Neural crest cell (in vitro differentiated cells): ENCODE data around the gene VPS8. TPM values are rescaled to one million over a fixed set of nuclear protein-coding genes. Genes with fewer than 3 reads are reported as not detected.

Source experiments
- DNase-seq: peaks from one replicate; pipeline ENCODE4 v3.0.0; 2021; ENCODE audit warnings: low read depth, mixed read lengths, low spot score
- H3K27ac Mint-ChIP-seq: one replicate; pipeline ENCODE4 v1.8.0; 2021; ENCODE audit warnings: mild to moderate bottlenecking, mixed read lengths; ENCODE audit not compliant: unreplicated experiment
- H3K27me3 Mint-ChIP-seq: 2 replicates; pipeline ENCODE4 v1.8.0; 2021; ENCODE audit warnings: low read depth, mild to moderate bottlenecking, mixed read lengths
- H3K36me3 Mint-ChIP-seq: 2 replicates; pipeline ENCODE4 v1.8.0; 2021; ENCODE audit warnings: low read depth, mild to moderate bottlenecking, mixed read lengths
- H3K4me1 Mint-ChIP-seq: 2 replicates; pipeline ENCODE4 v1.8.0; 2021; ENCODE audit warnings: mixed read lengths
- H3K4me3 Mint-ChIP-seq: one replicate; pipeline ENCODE4 v1.8.0; 2021; ENCODE audit warnings: mild to moderate bottlenecking, mixed read lengths
- H3K9me3 Mint-ChIP-seq: 2 replicates; pipeline ENCODE4 v1.8.0; 2021; ENCODE audit warnings: mixed read lengths
- total RNA-seq: library from RNA; stranded (reverse); gene quantifications from 2 replicates; pipeline ENCODE4 v1.2.1, GENCODE V29; 2021
- TF ChIP-seq, protein P1 (sequence below): fragments of 200-600 bp; sonication (generic); conservative IDR thresholded peaks from 2 replicates; pipeline ENCODE4 v1.5.0; 2021; ENCODE audit warnings: antibody characterized with exemption, mild to moderate bottlenecking

Gene VPS8
- total RNA-seq, 1 donor from 2014 or later: 55.7 TPM

- Mint-ChIP-seq H3K9me3 (no peaks in the 10 kb centered on the region), H3K4me1 (no peaks in the 10 kb centered on the region), H3K36me3 (peaks cover 3% of the 10 kb centered on the region), H3K27me3 (no peaks in the 10 kb centered on the region), H3K27ac (no peak overlapping the region), H3K4me3 (no peak overlapping the region)
- TF ChIP-seq, protein P1, sequence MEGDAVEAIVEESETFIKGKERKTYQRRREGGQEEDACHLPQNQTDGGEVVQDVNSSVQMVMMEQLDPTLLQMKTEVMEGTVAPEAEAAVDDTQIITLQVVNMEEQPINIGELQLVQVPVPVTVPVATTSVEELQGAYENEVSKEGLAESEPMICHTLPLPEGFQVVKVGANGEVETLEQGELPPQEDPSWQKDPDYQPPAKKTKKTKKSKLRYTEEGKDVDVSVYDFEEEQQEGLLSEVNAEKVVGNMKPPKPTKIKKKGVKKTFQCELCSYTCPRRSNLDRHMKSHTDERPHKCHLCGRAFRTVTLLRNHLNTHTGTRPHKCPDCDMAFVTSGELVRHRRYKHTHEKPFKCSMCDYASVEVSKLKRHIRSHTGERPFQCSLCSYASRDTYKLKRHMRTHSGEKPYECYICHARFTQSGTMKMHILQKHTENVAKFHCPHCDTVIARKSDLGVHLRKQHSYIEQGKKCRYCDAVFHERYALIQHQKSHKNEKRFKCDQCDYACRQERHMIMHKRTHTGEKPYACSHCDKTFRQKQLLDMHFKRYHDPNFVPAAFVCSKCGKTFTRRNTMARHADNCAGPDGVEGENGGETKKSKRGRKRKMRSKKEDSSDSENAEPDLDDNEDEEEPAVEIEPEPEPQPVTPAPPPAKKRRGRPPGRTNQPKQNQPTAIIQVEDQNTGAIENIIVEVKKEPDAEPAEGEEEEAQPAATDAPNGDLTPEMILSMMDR: no peak
- no peak for DNase-seq
These were observed 272.4 kb downstream of the VPS8 start for GRCh38 chr3:185084402-185084801.

DNA sequence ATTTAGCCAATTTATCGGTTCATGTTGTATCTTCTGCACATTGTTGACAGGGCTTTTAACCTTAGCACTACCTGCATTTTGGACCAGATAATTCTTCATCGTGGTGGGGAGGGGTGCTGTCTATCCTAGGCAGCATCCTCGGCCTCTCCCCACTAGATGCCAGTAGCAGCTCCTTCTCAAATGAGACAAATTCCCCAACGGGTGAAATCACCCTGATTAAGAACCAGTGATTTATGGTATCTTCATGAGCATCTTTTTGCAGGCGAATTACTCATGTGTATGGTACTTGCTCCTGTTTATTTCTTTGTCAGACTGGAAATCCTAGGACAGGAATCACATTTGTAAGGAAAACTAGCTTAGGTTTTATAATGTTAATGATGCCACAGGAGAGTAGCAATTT is 272.9 kb downstream of the VPS8 start:
- TF ChIP-seq, protein P1: no peak

DNA sequence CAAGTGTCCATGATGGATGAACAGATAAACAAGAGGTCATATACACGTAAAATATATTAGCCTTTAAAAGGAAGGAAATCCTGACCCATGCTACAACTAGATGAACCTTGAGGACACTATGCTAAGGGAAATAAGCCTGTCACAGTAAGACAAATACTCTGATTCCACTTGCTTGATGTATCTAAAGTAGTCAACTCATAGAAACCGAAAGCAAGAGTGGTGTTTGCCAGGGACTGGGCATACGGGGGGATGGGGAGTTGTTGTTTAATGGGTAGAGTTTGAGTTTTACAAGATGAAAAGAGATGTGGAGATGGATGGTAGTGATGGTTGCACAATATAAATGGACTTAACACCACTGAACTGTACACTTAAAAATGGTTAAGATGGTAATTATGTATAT is 275.5 kb downstream of the VPS8 start:
- no peak overlapping the region for H3K27ac Mint-ChIP-seq

More for the DNA sequence above, 272.9 kb downstream of the VPS8 start:
- Mint-ChIP-seq H3K4me1 (no peaks in the 10 kb centered on the region), H3K36me3 (peaks cover 3% of the 10 kb centered on the region), H3K4me3 (no peak overlapping the region), H3K27ac (no peak overlapping the region), H3K9me3 (no peaks in the 10 kb centered on the region), H3K27me3 (no peaks in the 10 kb centered on the region)
- DNase-seq: no peak

GRCh38 chr3:185089343-185089742 is 277.4 kb downstream of the VPS8 start:
- Mint-ChIP-seq H3K9me3 (no peaks in the 10 kb centered on the region), H3K4me3 (no peak overlapping the region), H3K4me1 (peaks cover 6% of the 10 kb centered on the region), H3K36me3 (no peaks in the 10 kb centered on the region), H3K27ac (no peak overlapping the region), H3K27me3 (no peaks in the 10 kb centered on the region)
- no peak for DNase-seq
- TF ChIP-seq, protein P1: no peak

More for the DNA sequence above, 275.5 kb downstream of the VPS8 start:
- Mint-ChIP-seq H3K4me3 (no peak overlapping the region), H3K36me3 (no peaks in the 10 kb centered on the region), H3K4me1 (no peaks in the 10 kb centered on the region), H3K27me3 (no peaks in the 10 kb centered on the region), H3K9me3 (no peaks in the 10 kb centered on the region)
- no peak for DNase-seq
- TF ChIP-seq, protein P1: no peak

DNA sequence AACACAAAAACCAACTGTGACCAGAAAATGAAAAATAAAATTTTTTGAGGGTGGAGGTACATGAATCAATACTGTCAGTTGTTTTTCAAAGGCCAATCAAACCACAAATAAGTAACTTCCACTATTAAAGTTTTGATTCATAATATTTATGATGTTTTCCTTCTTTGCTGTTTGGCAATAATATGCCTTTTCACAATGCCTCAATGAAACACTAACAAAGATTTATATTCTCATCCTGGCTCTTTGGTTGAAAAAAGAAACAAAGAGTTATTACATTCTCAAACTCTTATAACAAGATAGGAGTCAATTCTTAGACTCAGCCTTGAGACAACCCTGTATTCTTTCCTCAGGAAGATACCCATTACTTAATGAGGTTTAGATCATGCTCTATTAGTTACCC is 277.8 kb downstream of the VPS8 start:
- Mint-ChIP-seq H3K27ac (no peak overlapping the region), H3K4me3 (no peak overlapping the region), H3K36me3 (no peaks in the 10 kb centered on the region)

More for the DNA sequence above, 277.8 kb downstream of the VPS8 start:
- TF ChIP-seq, protein P1: no peak
- Mint-ChIP-seq H3K4me1 (peaks cover 10% of the 10 kb centered on the region), H3K9me3 (no peaks in the 10 kb centered on the region), H3K27me3 (no peaks in the 10 kb centered on the region)
- no peak for DNase-seq
